ENCODE data around the gene LRRC7. TPM values are rescaled to one million over a fixed set of nuclear protein-coding genes. Genes with fewer than 3 reads are reported as not detected.

Gene LRRC7
- polyA plus RNA-seq, 1 experiment = not detected

GRCh38 chr1:69524015-69524414, 43.7 kb upstream of the LRRC7 start:
- no peak overlapping the region for H3K27ac ChIP-seq (ENCODE audit: low read depth, low read length)
- peak; percentile 13 for DNase-seq (ENCODE audit: low read depth, low spot score)
- no peak for TF ChIP-seq CTCF (IDR thresholded peaks at IDR 0.05; ENCODE audit: low read depth, low read length)
- ChIA-PET CTCF (no interaction called here), POLR2A (no interaction called here)
- H3K9me3 ChIP-seq (ENCODE audit: control insufficient read depth, insufficient read depth, low read length) = no peaks in the 10 kb centered on the region
- no peak overlapping the region for H3K4me3 ChIP-seq (ENCODE audit: low read depth, low read length)
- no peaks in the 10 kb centered on the region for H3K27me3 ChIP-seq (ENCODE audit: control insufficient read depth, insufficient read depth, low read length)

- ChIA-PET CTCF (no interaction called here), POLR2A (no interaction called here)
- H3K27me3 ChIP-seq (ENCODE audit: control insufficient read depth, insufficient read depth, low read length) = no peaks in the 10 kb centered on the region
- no peak for DNase-seq (ENCODE audit: low read depth, low spot score)
- no peak for TF ChIP-seq CTCF (IDR thresholded peaks at IDR 0.05; ENCODE audit: low read depth, low read length)
- no peaks in the 10 kb centered on the region for H3K9me3 ChIP-seq (ENCODE audit: control insufficient read depth, insufficient read depth, low read length)
- H3K27ac ChIP-seq (ENCODE audit: low read depth, low read length) = no peak overlapping the region
- H3K4me3 ChIP-seq (ENCODE audit: low read depth, low read length) = no peak overlapping the region
Measured at GRCh38 chr1:69527273-69527672, 40.4 kb upstream of the LRRC7 start.

GRCh38 chr1:69528376-69528775, 39.3 kb upstream of the LRRC7 start:
- ChIA-PET POLR2A (no interaction called here), CTCF (no interaction called here)
- no peak for TF ChIP-seq CTCF (IDR thresholded peaks at IDR 0.05; ENCODE audit: low read depth, low read length)

GRCh38 chr1:69533343-69533742, 34.4 kb upstream of the LRRC7 start:
- ChIA-PET CTCF (no interaction called here), POLR2A (no interaction called here)
- Histone ChIP-seq H3K4me3 (ENCODE audit: low read depth, low read length) (no peak overlapping the region), H3K27me3 (ENCODE audit: control insufficient read depth, insufficient read depth, low read length) (no peaks in the 10 kb centered on the region), H3K27ac (ENCODE audit: low read depth, low read length) (no peak overlapping the region), H3K9me3 (ENCODE audit: control insufficient read depth, insufficient read depth, low read length) (no peaks in the 10 kb centered on the region)
- no peak for DNase-seq (ENCODE audit: low read depth, low spot score)
- no peak for TF ChIP-seq CTCF (IDR thresholded peaks at IDR 0.05; ENCODE audit: low read depth, low read length)

More at GRCh38 chr1:69528376-69528775, 39.3 kb upstream of the LRRC7 start:
- no peaks in the 10 kb centered on the region for H3K27me3 ChIP-seq (ENCODE audit: control insufficient read depth, insufficient read depth, low read length)
- no peaks in the 10 kb centered on the region for H3K9me3 ChIP-seq (ENCODE audit: control insufficient read depth, insufficient read depth, low read length)
- no peak overlapping the region for H3K4me3 ChIP-seq (ENCODE audit: low read depth, low read length)
- DNase-seq (ENCODE audit: low read depth, low spot score) = no peak
- no peak overlapping the region for H3K27ac ChIP-seq (ENCODE audit: low read depth, low read length)

- Histone ChIP-seq H3K9me3 (ENCODE audit: control insufficient read depth, insufficient read depth, low read length) (no peaks in the 10 kb centered on the region), H3K4me3 (ENCODE audit: low read depth, low read length) (no peak overlapping the region), H3K27me3 (ENCODE audit: control insufficient read depth, insufficient read depth, low read length) (no peaks in the 10 kb centered on the region), H3K27ac (ENCODE audit: low read depth, low read length) (no peak overlapping the region)
- CTCF ChIA-PET = no interaction called here
- POLR2A ChIA-PET = no interaction called here
- DNase-seq (ENCODE audit: low read depth, low spot score) = no peak
- no peak for TF ChIP-seq CTCF (IDR thresholded peaks at IDR 0.05; ENCODE audit: low read depth, low read length)
Measured at GRCh38 chr1:69534829-69535228, 32.9 kb upstream of the LRRC7 start.

All from AG04450 (cell line).